HEK293 (cell line): Measurements from ENCODE around the gene SLC4A8.

Experiments used
- CTCF ChIA-PET: fragments of 350-600 bp; formaldehyde crosslinking; extraction: SDS; loops from one replicate; lab custom pipeline; 2021; ENCODE audit warnings: antibody characterized with exemption; lab: Yijun Ruan, JAX
- POLR2A ChIA-PET: fragments of 300-600 bp; formaldehyde crosslinking; extraction: SDS; loops from one replicate; lab custom pipeline; 2020; ENCODE audit warnings: antibody characterized with exemption, inconsistent platforms; lab: Yijun Ruan, JAX
- H3K27ac ChIP-seq: fragments of 200-500 bp; sonication (Bioruptor generic); 2 replicates; pipeline ENCODE4 v1.5.1; 2014; ENCODE audit warnings: low read depth, low read length, control low read depth, inconsistent platforms; ENCODE audit errors: extremely low read depth
- H3K36me3 ChIP-seq, 2 experiments: fragments of 200-500 bp in 1 of 2; sonication (Bioruptor generic) in 1 of 2; 1 replicate in 1 of 2; 2 replicates in 1 of 2; pipeline ENCODE4 v1.5.1; 2014 to 2017; ENCODE audit warnings: inconsistent platforms in 2 of 2, low read length in 2 of 2; ENCODE audit not compliant: control insufficient read depth in 2 of 2, insufficient read depth in 1 of 2
- H3K4me1 ChIP-seq: fragments of 200-500 bp; sonication (Bioruptor generic); 2 replicates; pipeline ENCODE4 v1.5.1; 2014; ENCODE audit warnings: mild to moderate bottlenecking, low read length, inconsistent platforms; ENCODE audit not compliant: control insufficient read depth, insufficient read depth
- H3K4me3 ChIP-seq: 2 replicates; pipeline ENCODE4 v1.5.1; 2011; ENCODE audit warnings: low read depth, mild to moderate bottlenecking, control low read depth, low read length, moderate library complexity
- H3K9me3 ChIP-seq: fragments of 200-500 bp; sonication (Bioruptor generic); 2 replicates; pipeline ENCODE4 v1.5.1; 2014; ENCODE audit warnings: low read depth, low read length, inconsistent platforms; ENCODE audit not compliant: control insufficient read depth, insufficient read depth
- IKZF3 ChIP-seq: fragments of 450-650 bp; IDR thresholded peaks from 2 replicates; pipeline ENCODE4 v1.5.0; 2018; ENCODE audit warnings: missing biosample characterization, mild to moderate bottlenecking, missing genetic modification characterization, moderate library complexity
- SCRT2 ChIP-seq: fragments of 450-650 bp; formaldehyde crosslinking; IDR thresholded peaks from 2 replicates; pipeline ENCODE4 v1.5.1; 2016; ENCODE audit warnings: missing biosample characterization, missing genetic modification characterization
- SP7 ChIP-seq: fragments of 450-650 bp; formaldehyde crosslinking; IDR thresholded peaks from 2 replicates; pipeline ENCODE4 v1.5.1; 2016; ENCODE audit warnings: missing biosample characterization, missing genetic modification characterization
- YY1 ChIP-seq: fragments of 450-650 bp; formaldehyde crosslinking; IDR thresholded peaks from 2 replicates; pipeline ENCODE4 v1.5.1; 2018; ENCODE audit warnings: missing biosample characterization, missing genetic modification characterization
- ZEB2 ChIP-seq: fragments of 450-650 bp; formaldehyde crosslinking; IDR thresholded peaks from 2 replicates; pipeline ENCODE4 v1.5.1; 2016; ENCODE audit warnings: missing biosample characterization, missing genetic modification characterization
- ZNF391 ChIP-seq: fragments of 450-650 bp; formaldehyde crosslinking; IDR thresholded peaks from 2 replicates; pipeline ENCODE4 v1.5.1; 2016; ENCODE audit warnings: low read depth, missing biosample characterization, missing genetic modification characterization, borderline replicate concordance
- ZNF501 ChIP-seq: fragments of 450-650 bp; formaldehyde crosslinking; IDR thresholded peaks from 2 replicates; pipeline ENCODE4 v1.5.1; 2016; ENCODE audit warnings: missing biosample characterization, missing genetic modification characterization
- ZNF654 ChIP-seq: fragments of 450-650 bp; formaldehyde crosslinking; IDR thresholded peaks from 2 replicates; pipeline ENCODE4 v1.5.1; 2016; ENCODE audit warnings: low read depth, missing biosample characterization, missing genetic modification characterization
- TF ChIP-seq, protein P1 (sequence below): fragments of 450-650 bp; formaldehyde crosslinking; IDR thresholded peaks from 2 replicates; pipeline ENCODE4 v1.5.1; 2017; ENCODE audit warnings: missing biosample characterization, missing genetic modification characterization
- TF ChIP-seq, protein P2 (sequence below): fragments of 450-650 bp; formaldehyde crosslinking; IDR thresholded peaks from 2 replicates; pipeline ENCODE4 v1.5.1; 2016; ENCODE audit warnings: missing biosample characterization, missing genetic modification characterization
- TF ChIP-seq, protein P3 (sequence below): fragments of 450-650 bp; IDR thresholded peaks from 2 replicates; pipeline ENCODE4 v1.5.1; 2018; ENCODE audit warnings: missing biosample characterization, mild to moderate bottlenecking, missing genetic modification characterization
- TF ChIP-seq, protein P4 (sequence below): fragments of 450-650 bp; formaldehyde crosslinking; IDR thresholded peaks from 2 replicates; pipeline ENCODE4 v1.5.1; 2016; ENCODE audit warnings: missing biosample characterization, missing genetic modification characterization, borderline replicate concordance
- TF ChIP-seq, protein P5 (sequence below): fragments of 450-650 bp; formaldehyde crosslinking; conservative IDR thresholded peaks from 2 replicates; pipeline ENCODE4 v1.5.1; 2016; ENCODE audit warnings: low read depth, missing biosample characterization, missing genetic modification characterization
- TF ChIP-seq, protein P6 (sequence below): fragments of 450-650 bp; formaldehyde crosslinking; IDR thresholded peaks from 2 replicates; pipeline ENCODE4 v1.5.1; 2016; ENCODE audit warnings: missing biosample characterization, missing genetic modification characterization

SLC4A8 gene

DNA sequence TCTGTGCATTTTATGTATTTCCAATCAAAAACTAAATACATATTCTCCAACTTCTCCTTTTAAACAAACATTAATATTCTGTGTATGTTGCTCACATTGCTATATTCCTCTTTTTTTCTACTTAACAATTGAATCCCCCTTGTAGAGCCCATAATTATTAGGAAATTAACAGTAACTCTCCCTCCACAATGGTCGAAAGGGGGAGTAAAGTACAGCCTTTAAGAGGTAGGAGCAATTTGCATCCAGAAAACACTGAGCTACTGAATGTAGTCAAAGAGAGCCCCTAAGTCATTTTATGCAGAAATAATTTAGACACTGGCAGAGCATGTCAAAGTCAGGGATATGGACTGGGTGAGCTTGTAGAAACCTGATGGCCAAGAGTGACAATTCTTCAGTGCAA is 109.2 kb downstream of the SLC4A8 start:
- Histone ChIP-seq H3K27ac (no peak overlapping the region), H3K36me3 (no peaks in the 10 kb centered on the region), H3K4me3 (no peak overlapping the region), H3K9me3 (no peaks in the 10 kb centered on the region), H3K4me1 (peaks cover 4% of the 10 kb centered on the region; the same call in 1 of the 2 replicates)
- POLR2A ChIA-PET: no interaction called here
- CTCF ChIA-PET: interaction anchor here (0.5 to 9.7 kb wide), 18 partner anchors 9 to 342 kb away, joined by 3 to 115 read pairs (median 4); partner anchors contain the start of gene SLC4A8
- TF ChIP-seq, protein P1, sequence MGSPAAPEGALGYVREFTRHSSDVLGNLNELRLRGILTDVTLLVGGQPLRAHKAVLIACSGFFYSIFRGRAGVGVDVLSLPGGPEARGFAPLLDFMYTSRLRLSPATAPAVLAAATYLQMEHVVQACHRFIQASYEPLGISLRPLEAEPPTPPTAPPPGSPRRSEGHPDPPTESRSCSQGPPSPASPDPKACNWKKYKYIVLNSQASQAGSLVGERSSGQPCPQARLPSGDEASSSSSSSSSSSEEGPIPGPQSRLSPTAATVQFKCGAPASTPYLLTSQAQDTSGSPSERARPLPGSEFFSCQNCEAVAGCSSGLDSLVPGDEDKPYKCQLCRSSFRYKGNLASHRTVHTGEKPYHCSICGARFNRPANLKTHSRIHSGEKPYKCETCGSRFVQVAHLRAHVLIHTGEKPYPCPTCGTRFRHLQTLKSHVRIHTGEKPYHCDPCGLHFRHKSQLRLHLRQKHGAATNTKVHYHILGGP (tag by site-specific recombination): no peak
- TF ChIP-seq ZNF654 (tag by site-specific recombination): 0 out of 2 replicates have a peak, but pooled peaks have one; percentile 14
- no peak for TF ChIP-seq ZNF391 (tag by site-specific recombination)

DNA sequence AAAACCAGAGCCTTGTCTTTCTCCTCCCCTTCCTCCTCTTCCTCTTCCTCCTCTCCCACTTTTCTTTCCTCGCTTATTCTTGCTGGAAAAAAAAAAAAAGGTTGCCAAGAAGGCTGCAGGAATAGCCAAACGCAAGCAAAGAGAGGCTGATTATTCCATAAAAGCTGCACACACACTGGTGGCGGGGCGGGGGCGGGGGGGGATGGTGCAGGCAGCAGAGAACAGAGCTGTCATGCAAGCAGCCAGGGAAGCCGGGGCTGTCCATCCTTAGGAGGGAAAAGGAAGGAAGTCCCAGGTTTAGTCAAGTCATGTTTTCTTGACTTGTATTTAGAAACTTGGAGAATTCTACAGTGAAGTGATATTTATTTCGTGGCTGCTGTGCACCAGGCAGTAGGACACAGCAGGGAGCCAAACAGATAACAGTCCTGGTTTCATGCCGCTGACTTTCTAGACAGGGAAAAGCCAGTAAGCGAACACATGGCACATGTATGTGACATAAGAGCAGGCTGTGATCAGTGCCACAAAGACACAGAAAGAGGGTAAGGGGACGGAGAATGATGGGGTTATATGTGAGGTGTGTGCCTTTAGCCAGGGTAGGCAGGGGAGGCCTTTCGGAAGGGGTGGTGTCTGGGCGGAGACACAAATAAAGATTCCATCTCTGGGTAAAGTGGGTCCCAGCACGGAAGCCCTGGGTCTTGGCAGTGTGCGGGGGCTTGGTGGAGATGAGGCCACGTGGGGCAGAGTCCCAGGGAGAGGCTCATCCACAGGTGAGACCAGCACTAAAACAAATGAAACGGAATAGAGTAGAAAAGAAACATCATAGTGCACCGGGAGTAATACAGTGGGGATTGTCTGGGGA is 109.8 kb downstream of the SLC4A8 start:
- Histone ChIP-seq H3K4me1 (peaks cover 4% of the 10 kb centered on the region; the same call in 1 of the 2 replicates), H3K36me3 (no peaks in the 10 kb centered on the region), H3K27ac (no peak overlapping the region), H3K9me3 (no peaks in the 10 kb centered on the region), H3K4me3 (no peak overlapping the region)
- POLR2A ChIA-PET: no interaction called here
- CTCF ChIA-PET: interaction anchor here (0.6 to 9.7 kb wide), 18 partner anchors 8 to 470 kb away, joined by 3 to 115 read pairs (median 4); partner anchors contain the start of gene SLC4A8
- TF ChIP-seq, protein P2, sequence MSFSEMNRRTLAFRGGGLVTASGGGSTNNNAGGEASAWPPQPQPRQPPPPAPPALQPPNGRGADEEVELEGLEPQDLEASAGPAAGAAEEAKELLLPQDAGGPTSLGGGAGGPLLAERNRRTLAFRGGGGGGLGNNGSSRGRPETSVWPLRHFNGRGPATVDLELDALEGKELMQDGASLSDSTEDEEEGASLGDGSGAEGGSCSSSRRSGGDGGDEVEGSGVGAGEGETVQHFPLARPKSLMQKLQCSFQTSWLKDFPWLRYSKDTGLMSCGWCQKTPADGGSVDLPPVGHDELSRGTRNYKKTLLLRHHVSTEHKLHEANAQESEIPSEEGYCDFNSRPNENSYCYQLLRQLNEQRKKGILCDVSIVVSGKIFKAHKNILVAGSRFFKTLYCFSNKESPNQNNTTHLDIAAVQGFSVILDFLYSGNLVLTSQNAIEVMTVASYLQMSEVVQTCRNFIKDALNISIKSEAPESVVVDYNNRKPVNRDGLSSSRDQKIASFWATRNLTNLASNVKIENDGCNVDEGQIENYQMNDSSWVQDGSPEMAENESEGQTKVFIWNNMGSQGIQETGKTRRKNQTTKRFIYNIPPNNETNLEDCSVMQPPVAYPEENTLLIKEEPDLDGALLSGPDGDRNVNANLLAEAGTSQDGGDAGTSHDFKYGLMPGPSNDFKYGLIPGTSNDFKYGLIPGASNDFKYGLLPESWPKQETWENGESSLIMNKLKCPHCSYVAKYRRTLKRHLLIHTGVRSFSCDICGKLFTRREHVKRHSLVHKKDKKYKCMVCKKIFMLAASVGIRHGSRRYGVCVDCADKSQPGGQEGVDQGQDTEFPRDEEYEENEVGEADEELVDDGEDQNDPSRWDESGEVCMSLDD (tag by site-specific recombination): no peak
- TF ChIP-seq ZEB2 (tag by site-specific recombination): no peak
- TF ChIP-seq SCRT2 (tag by site-specific recombination): 0 out of 2 replicates have a peak, but pooled peaks have one; percentile 11
- no peak for TF ChIP-seq IKZF3 (tag by site-specific recombination)
- no peak for TF ChIP-seq YY1 (tag by site-specific recombination)
- TF ChIP-seq, protein P3, sequence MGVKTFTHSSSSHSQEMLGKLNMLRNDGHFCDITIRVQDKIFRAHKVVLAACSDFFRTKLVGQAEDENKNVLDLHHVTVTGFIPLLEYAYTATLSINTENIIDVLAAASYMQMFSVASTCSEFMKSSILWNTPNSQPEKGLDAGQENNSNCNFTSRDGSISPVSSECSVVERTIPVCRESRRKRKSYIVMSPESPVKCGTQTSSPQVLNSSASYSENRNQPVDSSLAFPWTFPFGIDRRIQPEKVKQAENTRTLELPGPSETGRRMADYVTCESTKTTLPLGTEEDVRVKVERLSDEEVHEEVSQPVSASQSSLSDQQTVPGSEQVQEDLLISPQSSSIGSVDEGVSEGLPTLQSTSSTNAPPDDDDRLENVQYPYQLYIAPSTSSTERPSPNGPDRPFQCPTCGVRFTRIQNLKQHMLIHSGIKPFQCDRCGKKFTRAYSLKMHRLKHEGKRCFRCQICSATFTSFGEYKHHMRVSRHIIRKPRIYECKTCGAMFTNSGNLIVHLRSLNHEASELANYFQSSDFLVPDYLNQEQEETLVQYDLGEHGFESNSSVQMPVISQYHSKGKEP (tag by site-specific recombination): no peak
- TF ChIP-seq, protein P4, sequence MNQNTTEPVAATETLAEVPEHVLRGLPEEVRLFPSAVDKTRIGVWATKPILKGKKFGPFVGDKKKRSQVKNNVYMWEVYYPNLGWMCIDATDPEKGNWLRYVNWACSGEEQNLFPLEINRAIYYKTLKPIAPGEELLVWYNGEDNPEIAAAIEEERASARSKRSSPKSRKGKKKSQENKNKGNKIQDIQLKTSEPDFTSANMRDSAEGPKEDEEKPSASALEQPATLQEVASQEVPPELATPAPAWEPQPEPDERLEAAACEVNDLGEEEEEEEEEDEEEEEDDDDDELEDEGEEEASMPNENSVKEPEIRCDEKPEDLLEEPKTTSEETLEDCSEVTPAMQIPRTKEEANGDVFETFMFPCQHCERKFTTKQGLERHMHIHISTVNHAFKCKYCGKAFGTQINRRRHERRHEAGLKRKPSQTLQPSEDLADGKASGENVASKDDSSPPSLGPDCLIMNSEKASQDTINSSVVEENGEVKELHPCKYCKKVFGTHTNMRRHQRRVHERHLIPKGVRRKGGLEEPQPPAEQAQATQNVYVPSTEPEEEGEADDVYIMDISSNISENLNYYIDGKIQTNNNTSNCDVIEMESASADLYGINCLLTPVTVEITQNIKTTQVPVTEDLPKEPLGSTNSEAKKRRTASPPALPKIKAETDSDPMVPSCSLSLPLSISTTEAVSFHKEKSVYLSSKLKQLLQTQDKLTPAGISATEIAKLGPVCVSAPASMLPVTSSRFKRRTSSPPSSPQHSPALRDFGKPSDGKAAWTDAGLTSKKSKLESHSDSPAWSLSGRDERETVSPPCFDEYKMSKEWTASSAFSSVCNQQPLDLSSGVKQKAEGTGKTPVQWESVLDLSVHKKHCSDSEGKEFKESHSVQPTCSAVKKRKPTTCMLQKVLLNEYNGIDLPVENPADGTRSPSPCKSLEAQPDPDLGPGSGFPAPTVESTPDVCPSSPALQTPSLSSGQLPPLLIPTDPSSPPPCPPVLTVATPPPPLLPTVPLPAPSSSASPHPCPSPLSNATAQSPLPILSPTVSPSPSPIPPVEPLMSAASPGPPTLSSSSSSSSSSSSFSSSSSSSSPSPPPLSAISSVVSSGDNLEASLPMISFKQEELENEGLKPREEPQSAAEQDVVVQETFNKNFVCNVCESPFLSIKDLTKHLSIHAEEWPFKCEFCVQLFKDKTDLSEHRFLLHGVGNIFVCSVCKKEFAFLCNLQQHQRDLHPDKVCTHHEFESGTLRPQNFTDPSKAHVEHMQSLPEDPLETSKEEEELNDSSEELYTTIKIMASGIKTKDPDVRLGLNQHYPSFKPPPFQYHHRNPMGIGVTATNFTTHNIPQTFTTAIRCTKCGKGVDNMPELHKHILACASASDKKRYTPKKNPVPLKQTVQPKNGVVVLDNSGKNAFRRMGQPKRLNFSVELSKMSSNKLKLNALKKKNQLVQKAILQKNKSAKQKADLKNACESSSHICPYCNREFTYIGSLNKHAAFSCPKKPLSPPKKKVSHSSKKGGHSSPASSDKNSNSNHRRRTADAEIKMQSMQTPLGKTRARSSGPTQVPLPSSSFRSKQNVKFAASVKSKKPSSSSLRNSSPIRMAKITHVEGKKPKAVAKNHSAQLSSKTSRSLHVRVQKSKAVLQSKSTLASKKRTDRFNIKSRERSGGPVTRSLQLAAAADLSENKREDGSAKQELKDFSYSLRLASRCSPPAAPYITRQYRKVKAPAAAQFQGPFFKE (tag by site-specific recombination): no peak
- TF ChIP-seq, protein P5, sequence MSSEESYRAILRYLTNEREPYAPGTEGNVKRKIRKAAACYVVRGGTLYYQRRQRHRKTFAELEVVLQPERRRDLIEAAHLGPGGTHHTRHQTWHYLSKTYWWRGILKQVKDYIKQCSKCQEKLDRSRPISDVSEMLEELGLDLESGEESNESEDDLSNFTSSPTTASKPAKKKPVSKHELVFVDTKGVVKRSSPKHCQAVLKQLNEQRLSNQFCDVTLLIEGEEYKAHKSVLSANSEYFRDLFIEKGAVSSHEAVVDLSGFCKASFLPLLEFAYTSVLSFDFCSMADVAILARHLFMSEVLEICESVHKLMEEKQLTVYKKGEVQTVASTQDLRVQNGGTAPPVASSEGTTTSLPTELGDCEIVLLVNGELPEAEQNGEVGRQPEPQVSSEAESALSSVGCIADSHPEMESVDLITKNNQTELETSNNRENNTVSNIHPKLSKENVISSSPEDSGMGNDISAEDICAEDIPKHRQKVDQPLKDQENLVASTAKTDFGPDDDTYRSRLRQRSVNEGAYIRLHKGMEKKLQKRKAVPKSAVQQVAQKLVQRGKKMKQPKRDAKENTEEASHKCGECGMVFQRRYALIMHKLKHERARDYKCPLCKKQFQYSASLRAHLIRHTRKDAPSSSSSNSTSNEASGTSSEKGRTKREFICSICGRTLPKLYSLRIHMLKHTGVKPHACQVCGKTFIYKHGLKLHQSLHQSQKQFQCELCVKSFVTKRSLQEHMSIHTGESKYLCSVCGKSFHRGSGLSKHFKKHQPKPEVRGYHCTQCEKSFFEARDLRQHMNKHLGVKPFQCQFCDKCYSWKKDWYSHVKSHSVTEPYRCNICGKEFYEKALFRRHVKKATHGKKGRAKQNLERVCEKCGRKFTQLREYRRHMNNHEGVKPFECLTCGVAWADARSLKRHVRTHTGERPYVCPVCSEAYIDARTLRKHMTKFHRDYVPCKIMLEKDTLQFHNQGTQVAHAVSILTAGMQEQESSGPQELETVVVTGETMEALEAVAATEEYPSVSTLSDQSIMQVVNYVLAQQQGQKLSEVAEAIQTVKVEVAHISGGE (tag by site-specific recombination): no peak
- TF ChIP-seq SP7 (tag by site-specific recombination): 0 out of 2 replicates have a peak, but pooled peaks have one; percentile 15
- no peak for TF ChIP-seq ZNF501 (tag by site-specific recombination)
- TF ChIP-seq, protein P6, sequence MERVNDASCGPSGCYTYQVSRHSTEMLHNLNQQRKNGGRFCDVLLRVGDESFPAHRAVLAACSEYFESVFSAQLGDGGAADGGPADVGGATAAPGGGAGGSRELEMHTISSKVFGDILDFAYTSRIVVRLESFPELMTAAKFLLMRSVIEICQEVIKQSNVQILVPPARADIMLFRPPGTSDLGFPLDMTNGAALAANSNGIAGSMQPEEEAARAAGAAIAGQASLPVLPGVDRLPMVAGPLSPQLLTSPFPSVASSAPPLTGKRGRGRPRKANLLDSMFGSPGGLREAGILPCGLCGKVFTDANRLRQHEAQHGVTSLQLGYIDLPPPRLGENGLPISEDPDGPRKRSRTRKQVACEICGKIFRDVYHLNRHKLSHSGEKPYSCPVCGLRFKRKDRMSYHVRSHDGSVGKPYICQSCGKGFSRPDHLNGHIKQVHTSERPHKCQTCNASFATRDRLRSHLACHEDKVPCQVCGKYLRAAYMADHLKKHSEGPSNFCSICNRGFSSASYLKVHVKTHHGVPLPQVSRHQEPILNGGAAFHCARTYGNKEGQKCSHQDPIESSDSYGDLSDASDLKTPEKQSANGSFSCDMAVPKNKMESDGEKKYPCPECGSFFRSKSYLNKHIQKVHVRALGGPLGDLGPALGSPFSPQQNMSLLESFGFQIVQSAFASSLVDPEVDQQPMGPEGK: no peak
